HG03520 (cell line): ENCODE measurements around the gene LMCD1.

Experiments
- ATAC-seq: cut with Tn5 transposase; IDR thresholded peaks from one replicate; pipeline ENCODE4 v1.9.1; 2021; ENCODE audit warnings: mild to moderate bottlenecking, moderate library complexity; ENCODE audit not compliant: unreplicated experiment

The LMCD1 gene

GRCh38 chr3:8556473-8556869 is 54.8 kb downstream of the LMCD1 start:
- no peak for ATAC-seq

GRCh38 chr3:8557298-8557697 is 55.7 kb downstream of the LMCD1 start:
- ATAC-seq = no peak

GRCh38 chr3:8558645-8559044 is 57.0 kb downstream of the LMCD1 start:
- ATAC-seq = no peak

GRCh38 chr3:8559351-8559750 is 57.7 kb downstream of the LMCD1 start:
- ATAC-seq = no peak

- no peak for ATAC-seq
Measured at GRCh38 chr3:8560366-8561007, 58.9 kb downstream of the LMCD1 start.

- no peak for ATAC-seq
Measured at GRCh38 chr3:8561370-8561769, 59.7 kb downstream of the LMCD1 start.

GRCh38 chr3:8562081-8562595 is 60.5 kb downstream of the LMCD1 start:
- no peak for ATAC-seq

- no peak for ATAC-seq
Measured at GRCh38 chr3:8563146-8563545, 61.5 kb downstream of the LMCD1 start.

- no peak for ATAC-seq
Measured at GRCh38 chr3:8563597-8563996, 62.0 kb downstream of the LMCD1 start.

GRCh38 chr3:8565376-8565775 is 63.8 kb downstream of the LMCD1 start:
- ATAC-seq = no peak

GRCh38 chr3:8567784-8568575 is 66.4 kb downstream of the LMCD1 start:
- no peak for ATAC-seq

- no peak for ATAC-seq
Measured at GRCh38 chr3:8571256-8571655, 69.6 kb downstream of the LMCD1 start.

GRCh38 chr3:8573342-8573926 is 71.8 kb downstream of the LMCD1 start:
- no peak for ATAC-seq

GRCh38 chr3:8574040-8574669 is 72.5 kb downstream of the LMCD1 start:
- no peak for ATAC-seq

- no peak for ATAC-seq
Measured at GRCh38 chr3:8574670-8575322, 73.2 kb downstream of the LMCD1 start.

GRCh38 chr3:8575364-8576104 is 73.9 kb downstream of the LMCD1 start:
- no peak for ATAC-seq

- no peak for ATAC-seq
Measured at GRCh38 chr3:8576436-8576835, 74.8 kb downstream of the LMCD1 start.

- no peak for ATAC-seq
Measured at GRCh38 chr3:8576841-8577571, 75.4 kb downstream of the LMCD1 start.

GRCh38 chr3:8578282-8578681 is 76.7 kb downstream of the LMCD1 start:
- no peak for ATAC-seq

GRCh38 chr3:8579096-8579495 is 77.5 kb downstream of the LMCD1 start:
- peak; percentile 96 for ATAC-seq
